Common myeloid progenitor, CD34-positive (primary cell): ENCODE measurements around the gene MYO3B.

Experiments used
- CTCF ChIA-PET: fragments of 350-600 bp; sonication (Branson Sonifier 250); formaldehyde crosslinking; loops from one replicate; lab custom pipeline; 2021; ENCODE audit warnings: antibody characterized with exemption; lab: Charles Lee
- POLR2A ChIA-PET: fragments of 350-600 bp; sonication (Branson Sonifier 250); formaldehyde crosslinking; loops from one replicate; lab custom pipeline; 2021; ENCODE audit warnings: antibody characterized with exemption; lab: Charles Lee
- DNase-seq, 3 donors: peaks; one replicate each; pipeline versions ENCODE4 v3.0.0 to v3.0.0-alpha.2; 2013
- H3K27ac ChIP-seq, 2 experiments: 1 replicate in 1 of 2; 2 replicates in 1 of 2; pipeline ENCODE4 v1.7.0; 2013; ENCODE audit warnings: inconsistent platforms in 2 of 2, low read length in 2 of 2, mild to moderate bottlenecking in 2 of 2, low read depth in 1 of 2, moderate library complexity in 1 of 2; ENCODE audit not compliant: severe bottlenecking in 2 of 2, insufficient read depth in 1 of 2, poor library complexity in 1 of 2
- H3K27me3 ChIP-seq, 5 experiments: replicated peaks in 2 of 5; 1 replicate in 3 of 5; 2 replicates in 2 of 5; pipeline versions ENCODE4 v1.6.1 to v1.7.0; 2013; ENCODE audit warnings: low read length in 4 of 5, mild to moderate bottlenecking in 2 of 5, moderate library complexity in 2 of 5, inconsistent platforms in 1 of 5; ENCODE audit not compliant: insufficient read depth in 5 of 5, control insufficient read depth in 4 of 5
- H3K36me3 ChIP-seq, 4 experiments: 1 replicate in 2 of 4; 2 replicates in 2 of 4; pipeline versions ENCODE4 v1.6.1 to v1.7.0; 2013; ENCODE audit warnings: low read length in 3 of 4, control low read depth in 1 of 4, mild to moderate bottlenecking in 1 of 4; ENCODE audit not compliant: control insufficient read depth in 4 of 4, insufficient read depth in 4 of 4
- H3K4me1 ChIP-seq, 4 experiments: 1 replicate in 3 of 4; 2 replicates in 1 of 4; pipeline versions ENCODE4 v1.6.1 to v1.7.1; 2013; ENCODE audit warnings: low read length in 3 of 4, mild to moderate bottlenecking in 3 of 4, control low read depth in 1 of 4, inconsistent platforms in 1 of 4, moderate library complexity in 1 of 4; ENCODE audit not compliant: control insufficient read depth in 4 of 4, insufficient read depth in 4 of 4; ENCODE audit errors: control extremely low read depth in 1 of 4
- H3K4me3 ChIP-seq, 7 experiments: 1 replicate in 4 of 7; 2 replicates in 3 of 7; pipeline versions ENCODE4 v1.5.1 to v1.7.0; 2013; ENCODE audit warnings: mild to moderate bottlenecking in 7 of 7, low read length in 6 of 7, moderate library complexity in 6 of 7, inconsistent platforms in 2 of 7, low read depth in 2 of 7, control low read depth in 1 of 7; ENCODE audit not compliant: insufficient read depth in 4 of 7, control insufficient read depth in 1 of 7; ENCODE audit errors: extremely low read depth in 1 of 7
- H3K9me3 ChIP-seq, 5 experiments: 1 replicate in 4 of 5; 2 replicates in 1 of 5; pipeline versions ENCODE4 v1.6.1 to v1.7.1; 2013; ENCODE audit warnings: low read length in 4 of 5, mild to moderate bottlenecking in 2 of 5, inconsistent platforms in 1 of 5, low read depth in 1 of 5, moderate library complexity in 1 of 5; ENCODE audit not compliant: control insufficient read depth in 4 of 5, insufficient read depth in 2 of 5; ENCODE audit errors: control extremely low read depth in 1 of 5
- WGBS: methylation state at CpG from one replicate; pipeline ENCODE4 v1.1.5; 2013; ENCODE audit not compliant: insufficient coverage; 5-methylcytosine and 5-hydroxymethylcytosine counted together

The MYO3B gene

DNA sequence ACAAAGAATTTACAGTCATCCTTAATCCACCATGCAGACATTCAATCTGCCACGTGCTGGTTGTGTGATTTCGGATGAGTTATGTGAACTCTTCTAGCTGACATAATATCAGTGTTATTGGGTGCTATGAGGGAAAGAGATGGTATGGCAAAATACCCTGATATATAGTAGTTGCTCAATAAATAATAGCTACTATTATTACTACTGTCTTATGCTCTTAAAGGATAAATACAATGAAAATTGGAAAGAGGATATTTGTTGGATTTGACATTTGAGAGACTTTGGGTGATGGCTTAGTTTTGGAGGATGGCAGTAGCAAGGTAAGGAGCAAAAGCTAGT, 86.5 kb downstream of the MYO3B start:
- Histone ChIP-seq H3K9me3 (peaks cover 2 to 23% (median 10%) of the 10 kb centered on the region in 5 experiments), H3K27me3 (no peaks in the 10 kb centered on the region), H3K4me1 (no peaks in the 10 kb centered on the region), H3K27ac (no peak overlapping the region), H3K4me3 (no peak overlapping the region), H3K36me3 (no peaks in the 10 kb centered on the region)
- ChIA-PET CTCF (no interaction called here), POLR2A (no interaction called here)
- WGBS, result no CpG with 5 or more reads among the region's 2 CpGs
- no peak for DNase-seq

DNA sequence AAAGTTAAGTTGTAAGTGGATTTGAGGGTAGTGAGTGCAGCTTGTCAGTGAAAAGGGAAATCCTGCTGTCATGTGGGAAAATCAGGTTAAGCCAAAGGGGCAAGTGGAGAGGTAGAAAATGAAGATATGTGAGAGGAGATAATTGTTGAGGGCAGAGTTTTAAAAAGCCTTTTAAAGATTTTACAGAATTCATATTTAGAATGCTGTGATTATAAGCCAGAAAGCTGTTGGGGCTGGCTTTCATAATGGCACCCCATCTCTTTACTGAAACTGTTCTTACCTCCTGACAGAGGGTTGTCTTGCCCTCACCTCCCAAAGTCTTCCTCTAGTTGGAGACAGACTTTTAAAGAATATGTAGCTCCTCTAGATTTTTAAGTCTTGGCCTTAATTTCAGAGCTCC, 86.9 kb downstream of the MYO3B start:
- no peaks in the 10 kb centered on the region for H3K27me3 ChIP-seq
- POLR2A ChIA-PET, result no interaction called here
- no peak overlapping the region for H3K27ac ChIP-seq
- no peak for DNase-seq
- H3K4me3 ChIP-seq, result no peak overlapping the region
- CTCF ChIA-PET, result no interaction called here
- H3K9me3 ChIP-seq, result peaks cover 2 to 23% (median 10%) of the 10 kb centered on the region in 5 experiments
- H3K4me1 ChIP-seq, result no peaks in the 10 kb centered on the region
- H3K36me3 ChIP-seq, result no peaks in the 10 kb centered on the region

DNA sequence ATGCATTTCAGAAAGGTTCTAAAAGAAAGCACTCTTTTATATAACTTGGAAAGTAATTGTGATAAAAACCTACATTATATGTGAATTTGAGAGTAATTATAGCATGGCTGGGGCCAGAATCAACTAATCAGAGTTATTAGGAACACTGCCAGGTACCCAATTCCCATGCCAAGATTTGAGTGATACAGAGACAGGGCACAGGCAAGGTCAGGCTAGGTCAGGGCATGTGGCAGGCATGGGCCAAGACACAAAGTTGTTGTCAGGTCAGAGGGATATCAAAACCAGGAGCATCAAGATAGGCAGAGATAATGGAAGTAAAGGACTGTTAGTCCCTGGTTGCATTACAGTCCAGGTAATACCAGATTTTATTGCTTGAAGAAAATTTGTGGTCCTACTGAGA, 87.4 kb downstream of the MYO3B start:
- no peaks in the 10 kb centered on the region for H3K36me3 ChIP-seq
- ChIA-PET POLR2A (no interaction called here), CTCF (interaction anchor here (0.8 kb wide), 1 partner anchor 13 kb away, joined by 3 read pairs; no protein-coding TSS in a partner anchor)
- H3K4me1 ChIP-seq, result no peaks in the 10 kb centered on the region
- H3K27ac ChIP-seq, result no peak overlapping the region
- no peak overlapping the region for H3K4me3 ChIP-seq
- DNase-seq, result no peak
- H3K9me3 ChIP-seq, result peaks cover 2 to 20% (median 10%) of the 10 kb centered on the region in 5 experiments
- H3K27me3 ChIP-seq, result no peaks in the 10 kb centered on the region

DNA sequence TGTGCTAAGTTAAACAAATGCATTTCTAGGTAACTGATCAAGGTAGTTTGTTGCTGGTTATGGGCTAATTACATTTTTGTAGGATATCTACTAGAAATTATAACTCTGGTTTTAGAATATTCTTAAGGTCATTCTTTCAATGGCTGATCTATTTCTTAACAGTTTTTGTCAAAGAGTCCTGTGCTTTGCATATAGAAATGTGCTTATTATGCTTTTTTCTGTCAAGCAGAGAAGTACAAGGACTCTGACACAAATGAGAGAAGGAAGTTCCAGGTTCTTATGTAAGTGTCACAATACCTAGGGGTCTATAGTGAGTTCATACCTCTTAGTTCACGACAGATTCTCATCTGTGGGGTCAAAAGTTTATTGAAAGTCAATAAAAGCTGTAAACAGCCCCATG, 88.4 kb downstream of the MYO3B start:
- H3K4me3 ChIP-seq, result no peak overlapping the region
- no peak for DNase-seq
- no peak overlapping the region for H3K27ac ChIP-seq
- H3K36me3 ChIP-seq, result no peaks in the 10 kb centered on the region
- ChIA-PET POLR2A (no interaction called here), CTCF (interaction anchor here (0.8 kb wide), 1 partner anchor 14 kb away, joined by 3 read pairs; no protein-coding TSS in a partner anchor)
- WGBS, result 100% methylated on average over 1 of the region's 1 CpG
- no peaks in the 10 kb centered on the region for H3K27me3 ChIP-seq
- H3K4me1 ChIP-seq, result no peaks in the 10 kb centered on the region
- H3K9me3 ChIP-seq, result peaks cover 2 to 18% (median 10%) of the 10 kb centered on the region in 5 experiments

DNA sequence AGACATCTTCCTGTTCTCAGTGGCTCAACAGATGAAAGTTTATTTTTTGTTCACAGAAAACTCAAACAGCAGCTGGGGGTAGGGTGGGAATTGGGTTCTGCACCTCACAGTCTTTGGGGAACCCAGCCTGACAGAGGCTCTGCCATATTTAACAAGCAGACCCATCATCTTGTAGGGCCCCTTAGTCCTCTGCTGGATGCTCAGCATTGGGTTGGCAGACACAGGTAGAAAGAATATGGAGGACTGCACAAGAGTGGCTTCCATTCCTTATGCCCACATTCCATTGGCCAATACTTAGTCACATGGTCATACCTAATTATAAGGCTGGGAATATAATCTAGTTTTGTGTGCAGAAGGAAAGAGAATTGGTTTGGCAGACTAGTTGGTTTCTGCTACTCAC, 89.1 kb downstream of the MYO3B start:
- ChIA-PET POLR2A (no interaction called here), CTCF (no interaction called here)
- DNase-seq, result no peak
- Histone ChIP-seq H3K36me3 (no peaks in the 10 kb centered on the region), H3K27ac (no peak overlapping the region), H3K4me1 (no peaks in the 10 kb centered on the region), H3K9me3 (peaks cover 2 to 15% (median 10%) of the 10 kb centered on the region in 5 experiments), H3K4me3 (no peak overlapping the region), H3K27me3 (no peaks in the 10 kb centered on the region)

DNA sequence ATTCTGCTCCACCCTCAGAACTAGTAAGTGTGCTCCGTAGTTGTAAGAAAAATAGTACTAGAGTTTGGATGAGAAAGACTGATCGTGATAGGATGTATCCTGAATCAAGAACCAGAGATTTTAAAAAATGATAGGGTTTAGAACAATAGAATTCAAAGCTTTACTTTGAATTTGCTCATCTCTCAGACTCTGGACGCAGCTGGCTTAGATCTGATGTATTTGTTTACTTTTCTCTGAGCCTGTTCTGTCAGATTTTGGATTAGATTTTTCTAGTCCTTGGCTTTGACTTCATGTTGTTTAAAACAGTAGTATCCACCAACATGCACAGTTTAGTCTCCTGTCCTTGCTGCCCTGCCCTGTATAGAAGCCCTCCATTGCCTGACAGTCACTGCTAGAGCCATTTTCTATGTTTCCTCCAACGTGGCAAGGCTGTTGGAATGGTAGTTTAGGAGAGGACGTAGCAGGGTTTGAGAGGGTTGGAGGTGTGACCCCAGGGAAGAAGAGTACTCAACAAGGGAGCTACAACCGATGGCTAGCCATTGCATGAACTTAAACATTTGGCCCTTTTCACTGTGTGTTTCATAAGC, 92.4 kb downstream of the MYO3B start:
- CTCF ChIA-PET, result no interaction called here
- Histone ChIP-seq H3K4me3 (no peak overlapping the region), H3K27ac (no peak overlapping the region), H3K4me1 (no peaks in the 10 kb centered on the region), H3K9me3 (no peaks in the 10 kb centered on the region), H3K27me3 (no peaks in the 10 kb centered on the region), H3K36me3 (no peaks in the 10 kb centered on the region)
- WGBS, result 96% methylated on average over 4 of the region's 6 CpGs
- DNase-seq, result no peak
- POLR2A ChIA-PET, result no interaction called here

DNA sequence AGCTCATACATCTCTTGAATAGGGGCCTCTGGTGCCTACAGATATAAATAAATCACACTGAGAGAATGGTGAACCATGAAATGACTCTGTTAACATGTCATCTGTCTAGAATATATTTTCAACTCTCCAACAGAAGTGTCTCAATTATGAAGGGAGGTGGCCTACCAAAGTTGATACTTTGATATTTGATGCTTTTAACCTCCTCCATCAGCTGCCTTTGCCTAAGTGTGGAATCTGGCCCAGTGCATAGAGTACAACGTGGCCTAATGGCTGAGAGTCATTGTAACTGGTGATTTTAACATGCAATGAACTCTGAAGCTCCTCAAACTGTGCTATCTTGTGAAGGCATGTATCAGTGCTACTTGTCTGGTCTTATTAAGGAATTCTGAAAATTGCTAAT, 93.4 kb downstream of the MYO3B start:
- H3K36me3 ChIP-seq, result no peaks in the 10 kb centered on the region
- H3K27ac ChIP-seq, result no peak overlapping the region
- H3K4me3 ChIP-seq, result no peak overlapping the region
- no peaks in the 10 kb centered on the region for H3K27me3 ChIP-seq
- no peaks in the 10 kb centered on the region for H3K9me3 ChIP-seq
- ChIA-PET CTCF (interaction anchor here (1.0 kb wide), 1 partner anchor 269 kb away, joined by 3 read pairs; no protein-coding TSS in a partner anchor), POLR2A (no interaction called here)
- no CpG with 5 or more reads among the region's 1 CpG for WGBS
- no peak for DNase-seq
- no peaks in the 10 kb centered on the region for H3K4me1 ChIP-seq
